Suppressor macrophage (primary cell): ENCODE results near the gene ICA1.
"Not testable (repeated sequence)": the region's sequence is repeated elsewhere in the genome, so short reads cannot be mapped to it uniquely, and the experiment has no call there.

Experiments used
- DNase-seq, 4 experiments: peaks; one replicate each; pipeline ENCODE4 v3.0.0-alpha.2; 2020 to 2022

The ICA1 gene

DNA sequence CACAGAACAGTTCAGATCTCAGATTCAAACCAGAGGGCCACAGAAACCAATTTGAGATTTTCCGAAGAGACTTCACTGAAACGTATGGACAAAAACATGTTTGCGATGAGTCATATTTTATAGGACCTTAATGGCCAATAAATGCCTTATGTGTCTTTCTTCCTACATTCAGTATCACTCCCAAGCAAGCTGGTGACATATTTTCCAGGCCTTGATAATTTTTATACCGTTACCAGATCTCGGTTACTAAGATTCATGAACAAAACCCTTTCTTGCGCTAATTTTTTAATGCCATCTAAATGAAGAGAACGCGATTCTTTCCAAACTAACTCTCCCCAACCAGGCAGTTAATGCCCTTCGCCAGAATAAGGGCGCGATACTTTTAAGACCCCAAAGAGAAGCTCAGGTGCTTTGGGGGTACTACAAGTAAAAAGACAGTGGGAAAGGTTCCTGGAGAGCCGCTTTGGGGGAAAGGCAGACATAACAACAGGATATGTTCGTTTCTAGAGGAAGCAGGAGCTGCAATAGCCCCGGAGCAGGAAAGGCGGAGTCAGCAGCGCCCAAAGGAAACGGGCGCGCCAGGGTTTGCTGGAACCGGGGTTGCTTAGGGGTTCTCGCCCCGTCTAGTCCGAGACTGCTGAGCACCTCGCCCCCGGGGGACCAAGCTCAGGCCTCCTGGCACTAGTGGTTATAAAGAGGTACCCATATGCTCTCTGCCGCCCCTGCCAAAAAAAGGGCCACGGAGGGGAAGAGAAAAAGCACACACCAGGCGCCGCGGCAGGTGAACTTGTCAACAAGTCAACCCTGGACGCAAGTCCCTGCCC, 884 bp downstream of the ICA1 start:
- peak; percentile 49 to 79 (median 60) for DNase-seq

- no peak for DNase-seq
Measured at GRCh38 chr7:8259586-8260222, 2.3 kb downstream of the ICA1 start.

DNA sequence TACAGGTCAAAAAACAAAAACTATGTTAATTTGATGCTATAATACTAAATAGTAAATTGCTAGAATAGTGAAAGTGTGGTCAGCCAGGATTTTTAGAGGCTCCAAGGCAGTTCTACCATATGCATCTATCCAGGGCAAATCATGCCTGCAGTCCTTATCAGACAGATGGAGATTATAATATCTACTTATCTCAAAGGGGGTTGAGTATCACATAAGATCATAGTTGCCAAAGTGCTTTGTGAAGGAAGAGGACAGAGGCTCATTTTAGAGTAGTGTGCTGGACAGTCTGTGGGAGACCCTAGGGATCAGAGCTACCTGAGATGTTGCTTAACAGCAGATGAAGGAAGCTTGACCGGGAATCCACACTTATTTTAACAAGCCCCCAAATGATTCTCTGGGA, 3.2 kb downstream of the ICA1 start:
- DNase-seq = no peak

GRCh38 chr7:8258166-8258565, 3.8 kb downstream of the ICA1 start:
- DNase-seq = peak in 3 of 4 experiments; percentile 2 to 36 (median 6)

- no peak for DNase-seq
Measured at GRCh38 chr7:8255680-8256655, 6.0 kb downstream of the ICA1 start.

GRCh38 chr7:8254667-8255066, 7.3 kb downstream of the ICA1 start:
- no peak for DNase-seq

DNA sequence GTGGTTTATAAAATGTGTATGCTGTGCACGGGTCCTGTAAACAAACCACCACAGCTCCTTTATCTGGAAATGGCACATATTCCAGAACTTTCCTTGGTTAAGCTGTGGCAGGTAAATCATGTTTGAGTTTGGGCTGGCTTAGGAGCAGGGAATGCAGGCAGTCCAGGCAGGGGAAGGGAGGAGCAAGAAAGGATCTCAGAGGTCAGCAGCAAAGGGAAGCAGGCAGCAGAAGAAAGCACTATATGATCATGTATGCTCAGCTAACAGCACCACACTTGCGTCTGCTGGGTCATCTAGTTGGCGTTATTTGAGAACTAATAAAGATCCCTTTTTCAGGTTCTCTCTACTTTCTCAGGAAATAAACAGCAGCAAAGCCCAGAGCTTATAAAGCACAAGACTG, 7.8 kb downstream of the ICA1 start:
- DNase-seq = no peak

DNA sequence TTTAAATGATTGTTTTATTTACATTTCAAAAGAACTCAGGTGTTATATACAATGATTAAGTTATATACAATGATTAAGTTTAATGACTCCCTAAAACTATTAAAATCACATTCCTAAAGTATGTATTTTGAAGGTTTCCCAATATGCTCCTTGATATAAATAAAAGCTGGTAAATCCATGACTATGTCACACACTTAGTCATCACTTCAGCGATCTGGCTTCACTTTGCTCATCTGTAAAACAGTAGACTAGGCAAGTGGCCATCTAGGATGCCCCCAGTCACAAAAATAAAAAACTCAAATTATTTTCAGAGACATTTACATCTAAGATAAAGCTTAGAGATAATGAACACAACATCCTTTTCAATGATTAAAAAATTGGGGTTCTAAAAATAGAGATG, 10.8 kb downstream of the ICA1 start:
- DNase-seq = no peak

DNA sequence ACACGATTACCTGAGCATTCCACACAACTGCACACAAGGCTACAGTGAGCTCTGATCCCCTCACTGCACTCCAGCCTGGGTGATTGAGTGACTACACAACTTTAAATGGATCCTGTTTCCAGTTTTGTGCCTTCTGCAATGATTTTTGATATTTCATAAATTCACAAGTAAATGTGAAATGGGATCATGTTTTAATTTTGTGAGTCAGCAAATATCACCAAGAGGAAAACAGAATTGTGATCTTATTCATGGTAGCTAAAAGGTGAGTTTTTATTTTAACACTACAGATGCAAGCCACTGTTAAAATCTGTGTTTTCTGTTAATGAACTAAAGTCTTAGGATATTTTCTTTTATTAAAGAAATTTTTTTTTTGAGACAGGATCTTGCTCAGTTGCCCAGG, 11.4 kb downstream of the ICA1 start:
- no peak for DNase-seq

DNA sequence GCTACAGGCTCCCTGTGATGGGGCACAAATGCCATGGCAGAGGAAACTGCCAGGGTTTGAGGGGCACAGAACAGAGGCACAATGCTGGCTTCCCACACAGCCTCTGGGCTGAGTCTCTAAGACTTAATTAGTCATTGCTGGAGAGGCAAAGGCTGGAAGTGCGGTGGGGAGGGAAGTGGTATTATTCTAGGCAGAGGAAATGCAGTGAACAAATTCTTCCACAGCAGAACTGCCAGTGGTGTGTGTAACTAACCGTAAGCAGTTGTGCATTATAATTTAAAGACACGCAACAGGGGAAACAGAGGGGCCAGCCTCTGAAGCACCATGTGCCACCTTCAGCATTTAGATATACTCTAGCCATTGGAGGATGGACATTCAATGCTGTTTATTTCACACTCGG, 12.8 kb downstream of the ICA1 start:
- peak; percentile 21 to 47 (median 42) for DNase-seq

- DNase-seq = no peak
Measured at GRCh38 chr7:8246020-8246419, 15.9 kb downstream of the ICA1 start.

DNA sequence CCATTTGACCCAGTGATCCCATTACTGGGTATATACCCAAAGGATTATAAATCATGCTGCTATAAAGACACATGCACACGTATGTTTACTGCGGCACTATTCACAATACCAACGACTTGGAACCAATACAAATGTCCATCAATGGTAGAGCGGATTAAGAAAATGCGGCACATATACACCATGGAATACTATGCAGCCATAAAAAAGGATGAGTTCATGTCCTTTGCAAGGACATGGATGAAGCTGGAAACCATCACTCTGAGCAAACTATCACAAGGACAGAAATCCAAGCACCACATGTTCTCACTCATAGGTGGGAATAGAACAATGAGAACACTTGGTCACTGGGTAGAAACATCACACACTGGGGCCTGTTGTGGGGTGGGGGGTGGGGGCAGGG, 16.9 kb downstream of the ICA1 start:
- not testable (repeated sequence) for DNase-seq

DNA sequence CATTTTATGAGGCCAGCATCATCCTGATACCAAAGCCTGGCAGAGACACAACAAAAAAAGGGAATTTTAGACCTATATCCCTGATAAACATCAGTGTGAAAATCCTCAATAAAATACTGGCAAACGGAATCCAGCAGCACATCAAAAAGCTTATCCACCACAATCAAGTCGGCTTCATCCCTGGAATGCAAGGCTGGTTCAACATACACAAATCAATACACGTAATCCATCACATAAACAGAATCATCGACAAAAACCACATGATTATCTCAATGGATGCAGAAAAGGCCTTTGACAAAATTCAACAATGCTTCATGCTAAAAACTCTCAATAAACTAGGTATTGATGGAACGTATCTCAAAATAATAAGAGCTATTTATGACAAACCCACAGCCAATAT, 18.9 kb downstream of the ICA1 start:
- not testable (repeated sequence) for DNase-seq

DNA sequence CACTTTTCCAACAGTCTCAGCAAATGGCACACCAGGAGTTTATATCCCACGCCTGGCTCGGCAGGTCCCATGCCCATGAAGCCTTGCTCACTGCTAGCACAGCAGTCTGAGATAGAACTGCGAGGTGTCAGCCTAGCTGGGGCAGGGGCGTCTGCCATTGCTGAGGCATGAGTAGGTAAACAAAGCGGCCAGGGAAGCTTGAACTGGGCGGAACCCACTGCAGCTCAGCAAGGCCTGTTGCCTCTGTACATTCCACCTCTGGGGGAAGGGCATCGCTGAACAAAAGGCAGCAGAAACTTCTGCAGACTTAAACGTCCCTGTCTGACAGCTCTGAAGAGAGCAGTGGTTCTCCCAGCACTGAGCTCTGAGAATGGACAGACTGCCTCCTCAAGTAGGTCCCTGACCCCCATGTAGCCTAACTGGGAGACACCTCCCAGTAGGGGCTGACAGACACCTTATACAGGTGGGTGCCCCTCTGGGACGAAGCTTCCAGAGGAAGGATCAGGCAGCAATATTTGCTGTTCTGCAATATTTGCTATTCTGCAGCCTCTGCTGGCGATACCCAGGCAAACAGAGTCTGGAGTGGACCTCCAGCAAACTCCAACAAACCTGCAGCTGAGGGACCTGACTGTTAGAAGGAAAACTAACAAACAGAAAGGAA, 22.1 kb downstream of the ICA1 start:
- DNase-seq = not testable (repeated sequence)

- DNase-seq = no peak
Measured at GRCh38 chr7:8236780-8237407, 25.1 kb downstream of the ICA1 start.

DNA sequence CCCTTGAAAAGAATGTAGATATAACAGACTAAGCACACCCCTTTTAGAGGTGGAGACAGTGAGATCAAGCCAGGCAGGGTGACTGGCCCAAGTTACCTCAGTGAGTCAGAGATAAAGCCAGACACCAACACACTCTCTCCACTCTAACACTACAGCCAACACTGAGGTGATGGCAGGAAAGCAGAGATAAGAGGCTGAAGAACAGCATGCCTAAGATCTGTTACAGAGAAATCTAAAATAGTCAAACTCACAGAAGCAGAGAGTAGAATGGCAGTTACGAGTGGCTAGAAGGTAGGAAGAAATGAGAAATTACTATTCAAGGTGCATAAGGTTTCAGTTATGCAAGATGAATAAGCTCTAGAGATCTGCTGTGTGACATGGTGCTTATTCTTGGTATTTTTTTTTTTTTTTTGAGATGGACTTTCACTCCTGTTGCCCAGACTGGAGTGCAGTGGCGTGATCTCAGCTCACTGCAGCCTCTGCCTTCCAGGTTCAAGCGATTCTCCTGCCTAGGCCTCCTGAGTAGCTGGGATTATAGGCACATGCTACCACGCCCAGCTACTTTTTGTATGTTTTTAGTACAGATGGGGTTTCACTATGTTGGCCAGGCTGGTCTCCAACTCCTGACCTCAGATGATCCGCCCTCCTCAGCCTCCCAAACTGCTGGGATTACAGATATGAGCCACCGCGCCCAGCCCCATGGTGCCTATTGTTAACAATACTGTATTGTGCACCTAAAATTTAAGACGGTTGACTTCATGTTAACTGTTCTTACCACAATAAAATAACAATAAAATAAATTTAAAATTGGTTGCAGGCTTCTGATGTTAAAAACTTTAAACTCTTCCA, 28.7 kb downstream of the ICA1 start:
- no peak for DNase-seq

- no peak for DNase-seq
Measured at GRCh38 chr7:8229927-8230326, 32.0 kb downstream of the ICA1 start.

DNA sequence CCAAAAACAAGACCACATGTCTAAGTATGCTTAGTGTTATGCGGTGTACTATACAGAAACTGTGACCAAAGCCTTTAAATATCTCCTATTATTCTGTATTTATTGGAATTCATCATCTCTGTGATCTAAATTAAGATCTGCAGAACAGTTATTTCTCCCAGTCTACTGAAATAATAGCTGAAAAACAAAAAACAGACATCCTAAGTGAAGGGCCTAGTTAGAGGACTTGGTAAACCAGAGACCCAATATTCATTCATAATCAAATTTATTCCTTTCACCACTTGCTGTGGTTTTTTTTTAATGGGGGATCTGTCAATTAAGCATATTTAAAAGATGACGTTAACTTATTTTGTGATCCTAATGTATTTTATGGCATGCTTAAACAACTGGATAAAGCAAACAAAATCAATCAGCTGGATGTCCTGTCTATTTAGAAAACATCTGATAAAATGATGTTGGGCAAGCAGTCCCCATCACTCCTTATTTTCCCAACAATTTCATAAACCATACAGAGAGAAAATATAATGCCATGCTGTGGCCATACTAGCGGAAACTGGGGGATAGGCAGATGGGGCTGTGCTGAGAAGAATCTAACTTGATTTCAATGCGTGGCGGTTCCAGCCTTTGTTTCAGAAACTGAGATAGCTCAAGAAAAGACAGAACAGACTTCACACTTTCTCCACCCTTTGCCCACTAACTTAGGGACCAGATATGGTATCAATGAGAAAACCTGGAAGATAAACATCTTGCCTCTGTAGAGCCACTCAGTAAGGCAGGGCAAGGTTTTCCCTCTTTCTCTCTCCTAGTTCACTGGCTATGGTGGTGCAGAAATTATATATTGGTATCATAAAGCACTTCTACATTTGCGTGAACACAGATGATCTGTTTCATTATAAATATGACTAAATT, 32.9 kb downstream of the ICA1 start:
- DNase-seq = no peak

DNA sequence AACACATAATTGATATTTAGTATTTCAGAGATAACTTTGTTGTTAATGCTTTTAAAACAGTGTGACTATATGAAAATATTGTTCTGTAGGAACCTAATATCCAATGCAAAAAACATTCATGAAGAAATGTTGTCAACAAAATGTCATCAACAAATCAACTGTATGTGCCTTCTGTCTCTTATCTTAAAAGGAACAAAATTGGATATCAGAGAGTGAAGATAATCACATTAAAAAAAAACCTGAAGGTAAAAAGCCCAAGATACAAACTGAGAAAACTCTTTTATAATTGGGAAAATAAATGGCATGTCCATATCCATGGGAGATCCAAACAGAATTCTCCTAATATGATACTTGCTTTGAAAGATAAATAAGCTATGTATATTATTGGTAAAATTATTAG, 33.9 kb downstream of the ICA1 start:
- DNase-seq = no peak

DNA sequence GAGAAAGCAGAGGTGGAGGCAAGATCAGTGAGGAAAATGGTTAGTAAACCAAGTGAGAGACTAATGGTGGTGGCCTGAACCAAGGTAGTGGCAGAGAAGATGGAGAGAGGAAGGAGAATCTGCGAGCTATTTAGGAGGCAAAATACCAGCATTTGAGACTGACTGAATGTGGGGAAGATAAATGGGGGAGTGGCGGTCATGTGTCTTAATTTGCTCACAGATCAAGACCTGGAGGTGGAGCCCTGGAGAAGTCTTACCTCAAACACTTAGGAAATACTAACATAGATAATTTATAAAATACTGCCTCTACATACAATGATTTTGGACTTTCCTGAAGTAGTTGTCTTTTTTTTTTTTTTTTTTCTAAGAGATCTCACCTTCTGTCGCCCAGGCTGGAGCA, 34.7 kb downstream of the ICA1 start:
- DNase-seq = no peak
